ENCODE results near the gene KRABD2.
"Not testable (repeated sequence)": the region's sequence is repeated elsewhere in the genome, so short reads cannot be mapped to it uniquely, and the experiment has no call there.

DNA sequence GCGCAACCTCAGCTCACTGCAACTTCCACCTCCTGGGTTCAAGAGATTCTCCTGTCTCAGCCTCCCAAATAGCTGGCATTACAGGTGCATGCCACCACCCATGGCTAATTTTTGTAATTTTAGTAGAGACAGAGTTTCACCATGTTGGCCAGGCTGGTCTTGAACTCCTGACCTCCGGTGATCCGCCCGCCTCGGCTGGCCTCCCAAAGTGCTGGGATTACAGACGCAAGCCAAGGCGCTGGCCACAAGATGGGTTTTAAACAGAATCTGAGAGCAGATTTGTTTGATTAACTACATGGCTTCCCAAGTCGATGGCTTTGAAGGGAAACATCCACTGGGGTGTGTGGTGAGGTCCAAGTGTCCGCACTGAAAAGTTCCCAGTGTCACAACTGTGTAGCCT, 18.0 kb upstream of the KRABD2 start:
- not testable (repeated sequence) for TF ChIP-seq POLR2A (IDR thresholded peaks at IDR 0.05)
- TF ChIP-seq, protein P1, sequence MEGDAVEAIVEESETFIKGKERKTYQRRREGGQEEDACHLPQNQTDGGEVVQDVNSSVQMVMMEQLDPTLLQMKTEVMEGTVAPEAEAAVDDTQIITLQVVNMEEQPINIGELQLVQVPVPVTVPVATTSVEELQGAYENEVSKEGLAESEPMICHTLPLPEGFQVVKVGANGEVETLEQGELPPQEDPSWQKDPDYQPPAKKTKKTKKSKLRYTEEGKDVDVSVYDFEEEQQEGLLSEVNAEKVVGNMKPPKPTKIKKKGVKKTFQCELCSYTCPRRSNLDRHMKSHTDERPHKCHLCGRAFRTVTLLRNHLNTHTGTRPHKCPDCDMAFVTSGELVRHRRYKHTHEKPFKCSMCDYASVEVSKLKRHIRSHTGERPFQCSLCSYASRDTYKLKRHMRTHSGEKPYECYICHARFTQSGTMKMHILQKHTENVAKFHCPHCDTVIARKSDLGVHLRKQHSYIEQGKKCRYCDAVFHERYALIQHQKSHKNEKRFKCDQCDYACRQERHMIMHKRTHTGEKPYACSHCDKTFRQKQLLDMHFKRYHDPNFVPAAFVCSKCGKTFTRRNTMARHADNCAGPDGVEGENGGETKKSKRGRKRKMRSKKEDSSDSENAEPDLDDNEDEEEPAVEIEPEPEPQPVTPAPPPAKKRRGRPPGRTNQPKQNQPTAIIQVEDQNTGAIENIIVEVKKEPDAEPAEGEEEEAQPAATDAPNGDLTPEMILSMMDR (IDR thresholded peaks at IDR 0.05), result not testable (repeated sequence)

Data from ovary (tissue), 3 donors.